Measurements from ENCODE around the gene HMGCS2. TPM values are rescaled to one million over a fixed set of nuclear protein-coding genes. Genes with fewer than 3 reads are reported as not detected.

Gene HMGCS2
- polyA plus RNA-seq, 3 donors from 2014 or later: not detected

- Mint-ChIP-seq H3K9me3 (no peaks in the 10 kb centered on the region), H3K4me3 (no peak overlapping the region), H3K4me1 (no peaks in the 10 kb centered on the region), H3K27ac (no peak overlapping the region), H3K27me3 (ENCODE audit: low read depth in 3 of 3) (peaks cover 2 to 7% (median 4%) of the 10 kb centered on the region in 3 donors), H3K36me3 (no peaks in the 10 kb centered on the region)
- no peak for DNase-seq
Observed at GRCh38 chr1:119783354-119784185, 14.9 kb upstream of the HMGCS2 start.

GRCh38 chr1:119782631-119783325 lies 14.1 kb upstream of the HMGCS2 start:
- Mint-ChIP-seq H3K4me1 (no peaks in the 10 kb centered on the region), H3K36me3 (no peaks in the 10 kb centered on the region), H3K9me3 (no peaks in the 10 kb centered on the region), H3K4me3 (no peak overlapping the region), H3K27me3 (ENCODE audit: low read depth in 3 of 3) (peaks cover 2 to 7% (median 4%) of the 10 kb centered on the region in 3 donors), H3K27ac (no peak overlapping the region)
- no peak for DNase-seq

GRCh38 chr1:119781434-119782210 lies 12.9 kb upstream of the HMGCS2 start:
- H3K9me3 Mint-ChIP-seq: no peaks in the 10 kb centered on the region
- H3K27me3 Mint-ChIP-seq (ENCODE audit: low read depth in 3 of 3): peaks cover 3 to 7% (median 4%) of the 10 kb centered on the region in 3 donors
- no peaks in the 10 kb centered on the region for H3K4me1 Mint-ChIP-seq
- H3K4me3 Mint-ChIP-seq: no peak overlapping the region
- no peak overlapping the region for H3K27ac Mint-ChIP-seq
- no peaks in the 10 kb centered on the region for H3K36me3 Mint-ChIP-seq
- DNase-seq: no peak

- no peak overlapping the region for H3K4me3 Mint-ChIP-seq
- no peaks in the 10 kb centered on the region for H3K36me3 Mint-ChIP-seq
- peaks cover 0 to 2% (median 0%) of the 10 kb centered on the region in 6 donors for H3K9me3 Mint-ChIP-seq
- no peak overlapping the region for H3K27ac Mint-ChIP-seq
- no peak for DNase-seq
- H3K4me1 Mint-ChIP-seq: no peaks in the 10 kb centered on the region
- peaks cover 4 to 7% (median 4%) of the 10 kb centered on the region in 3 donors for H3K27me3 Mint-ChIP-seq (ENCODE audit: low read depth in 3 of 3)
Observed at GRCh38 chr1:119779869-119780356, 11.2 kb upstream of the HMGCS2 start.

GRCh38 chr1:119778886-119779560 lies 10.3 kb upstream of the HMGCS2 start:
- Mint-ChIP-seq H3K27ac (no peak overlapping the region), H3K36me3 (no peaks in the 10 kb centered on the region), H3K9me3 (peaks cover 0 to 2% (median 0%) of the 10 kb centered on the region in 6 donors), H3K27me3 (ENCODE audit: low read depth in 3 of 3) (peaks cover 4 to 7% (median 4%) of the 10 kb centered on the region in 3 donors), H3K4me1 (no peaks in the 10 kb centered on the region), H3K4me3 (no peak overlapping the region)
- DNase-seq: no peak

GRCh38 chr1:119778359-119778758 lies 9.7 kb upstream of the HMGCS2 start:
- Mint-ChIP-seq H3K4me1 (no peaks in the 10 kb centered on the region), H3K27me3 (ENCODE audit: low read depth in 3 of 3) (peaks cover 2 to 4% (median 4%) of the 10 kb centered on the region in 3 donors), H3K36me3 (no peaks in the 10 kb centered on the region), H3K9me3 (peaks cover 0 to 2% (median 0%) of the 10 kb centered on the region in 6 donors), H3K4me3 (no peak overlapping the region), H3K27ac (no peak overlapping the region)
- no peak for DNase-seq

GRCh38 chr1:119774746-119775490 lies 6.2 kb upstream of the HMGCS2 start:
- Mint-ChIP-seq H3K27ac (no peak overlapping the region), H3K27me3 (ENCODE audit: low read depth in 3 of 3) (peaks cover 0 to 2% (median 2%) of the 10 kb centered on the region in 3 donors), H3K4me1 (no peaks in the 10 kb centered on the region)

GRCh38 chr1:119773711-119774241 lies 5.1 kb upstream of the HMGCS2 start:
- no peak overlapping the region for H3K4me3 Mint-ChIP-seq

More at GRCh38 chr1:119774746-119775490, 6.2 kb upstream of the HMGCS2 start:
- Mint-ChIP-seq H3K4me3 (no peak overlapping the region), H3K9me3 (peaks cover 0 to 2% (median 0%) of the 10 kb centered on the region in 6 donors), H3K36me3 (no peaks in the 10 kb centered on the region)
- no peak for DNase-seq

GRCh38 chr1:119772298-119772697 lies 3.6 kb upstream of the HMGCS2 start:
- Mint-ChIP-seq H3K27me3 (ENCODE audit: low read depth in 3 of 3) (peaks cover 0 to 3% (median 2%) of the 10 kb centered on the region in 3 donors), H3K27ac (no peak overlapping the region), H3K36me3 (no peaks in the 10 kb centered on the region), H3K9me3 (peaks cover 0 to 2% (median 0%) of the 10 kb centered on the region in 6 donors), H3K4me3 (no peak overlapping the region), H3K4me1 (no peaks in the 10 kb centered on the region)
- no peak for DNase-seq

More at GRCh38 chr1:119773711-119774241, 5.1 kb upstream of the HMGCS2 start:
- Mint-ChIP-seq H3K36me3 (no peaks in the 10 kb centered on the region), H3K9me3 (peaks cover 0 to 2% (median 0%) of the 10 kb centered on the region in 6 donors), H3K4me1 (no peaks in the 10 kb centered on the region), H3K27me3 (ENCODE audit: low read depth in 3 of 3) (peaks cover 0 to 2% (median 0%) of the 10 kb centered on the region in 3 donors), H3K27ac (no peak overlapping the region)
- DNase-seq: no peak

GRCh38 chr1:119771770-119772169 lies 3.1 kb upstream of the HMGCS2 start:
- Mint-ChIP-seq H3K4me3 (no peak overlapping the region), H3K4me1 (no peaks in the 10 kb centered on the region), H3K36me3 (no peaks in the 10 kb centered on the region), H3K27ac (no peak overlapping the region), H3K9me3 (peaks cover 0 to 2% (median 0%) of the 10 kb centered on the region in 6 donors), H3K27me3 (ENCODE audit: low read depth in 3 of 3) (peaks cover 2 to 6% (median 3%) of the 10 kb centered on the region in 3 donors)
- no peak for DNase-seq

GRCh38 chr1:119771016-119771415 lies 2.3 kb upstream of the HMGCS2 start:
- no peaks in the 10 kb centered on the region for H3K4me1 Mint-ChIP-seq
- no peaks in the 10 kb centered on the region for H3K36me3 Mint-ChIP-seq
- H3K27me3 Mint-ChIP-seq (ENCODE audit: low read depth in 3 of 3): peaks cover 0 to 6% (median 3%) of the 10 kb centered on the region in 3 donors
- no peak overlapping the region for H3K4me3 Mint-ChIP-seq
- DNase-seq: no peak
- H3K27ac Mint-ChIP-seq: no peak overlapping the region
- H3K9me3 Mint-ChIP-seq: peaks cover 0 to 2% (median 0%) of the 10 kb centered on the region in 6 donors

- H3K9me3 Mint-ChIP-seq: peaks cover 0 to 4% (median 0%) of the 10 kb centered on the region in 6 donors
- DNase-seq: no peak
- H3K27ac Mint-ChIP-seq: no peak overlapping the region
- H3K36me3 Mint-ChIP-seq: no peaks in the 10 kb centered on the region
- H3K27me3 Mint-ChIP-seq (ENCODE audit: low read depth in 3 of 3): peaks cover 0 to 8% (median 8%) of the 10 kb centered on the region in 3 donors
- H3K4me1 Mint-ChIP-seq: no peaks in the 10 kb centered on the region
- no peak overlapping the region for H3K4me3 Mint-ChIP-seq
Observed at GRCh38 chr1:119767486-119767885, 1.2 kb downstream of the HMGCS2 start.

All from immature natural killer cell (primary cell).